ENCODE data around the gene TRIM27. TPM values are rescaled to one million over a fixed set of nuclear protein-coding genes. Genes with fewer than 3 reads are reported as not detected.

The TRIM27 gene
- total RNA-seq, 1 experiment from 2014 or later = 79.8 TPM

GRCh38 chr6:28922004-28922820, 1.6 kb downstream of the TRIM27 start:
- ATAC-seq (no peak), DNase-seq (ENCODE audit: low spot score) (no peak)
- Mint-ChIP-seq H3K36me3 (peaks cover 51% of the 10 kb centered on the region), H3K4me1 (peaks cover 20% of the 10 kb centered on the region), H3K27ac (peak overlapping the region; percentile 88), H3K4me3 (peak overlapping the region; percentile 82), H3K9me3 (no peaks in the 10 kb centered on the region), H3K27me3 (ENCODE audit: low read depth) (no peaks in the 10 kb centered on the region)
- TF ChIP-seq ELF4 (CRISPR knock-in tag; IDR thresholded peaks at IDR 0.05; ENCODE audit: low read depth) = no peak
- no peak for TF ChIP-seq NFYB (CRISPR knock-in tag; conservative IDR thresholded peaks at IDR 0.05; ENCODE audit: low read depth)
- TF ChIP-seq GABPB1 (CRISPR knock-in tag; IDR thresholded peaks at IDR 0.05) = peak; percentile 64
- CTCF ChIA-PET = interaction anchor here (1.1 kb wide), 1 partner anchor 27 kb away, joined by 4 read pairs; no protein-coding TSS in a partner anchor
- POLR2A ChIA-PET = interaction anchor here (1.3 kb wide), 1 partner anchor 18 kb away, joined by 8 read pairs; no protein-coding TSS in a partner anchor

- DNase-seq (ENCODE audit: low spot score) (no peak), ATAC-seq (no peak)
- H3K27ac Mint-ChIP-seq = no peak overlapping the region
- CTCF ChIA-PET = no interaction called here
- H3K27me3 Mint-ChIP-seq (ENCODE audit: low read depth) = no peaks in the 10 kb centered on the region
- H3K36me3 Mint-ChIP-seq = peaks cover 63% of the 10 kb centered on the region
- peaks cover 20% of the 10 kb centered on the region for H3K4me1 Mint-ChIP-seq
- POLR2A ChIA-PET = no interaction called here
- no peak overlapping the region for H3K4me3 Mint-ChIP-seq
- no peaks in the 10 kb centered on the region for H3K9me3 Mint-ChIP-seq
- TF ChIP-seq HMGXB4 (CRISPR knock-in tag; IDR thresholded peaks at IDR 0.05) (no peak), SMAD4 (CRISPR knock-in tag; IDR thresholded peaks at IDR 0.05) (no peak), ZBTB21 (CRISPR knock-in tag; IDR thresholded peaks at IDR 0.05; ENCODE audit: borderline replicate concordance) (no peak), FOXP1 (CRISPR knock-in tag; IDR thresholded peaks at IDR 0.05; ENCODE audit: borderline replicate concordance) (no peak), ARID4B (CRISPR knock-in tag; IDR thresholded peaks at IDR 0.05; ENCODE audit: borderline replicate concordance) (no peak), FOXP4 (CRISPR knock-in tag; IDR thresholded peaks at IDR 0.05) (no peak), ZNF121 (CRISPR knock-in tag; IDR thresholded peaks at IDR 0.05) (no peak), TEAD4 (CRISPR knock-in tag; IDR thresholded peaks at IDR 0.05) (no peak), ZNF232 (CRISPR knock-in tag; IDR thresholded peaks at IDR 0.05) (no peak), RORB (CRISPR knock-in tag; IDR thresholded peaks at IDR 0.05) (no peak), ATF2 (CRISPR knock-in tag; IDR thresholded peaks at IDR 0.05; ENCODE audit: borderline replicate concordance, low read depth) (no peak), ZNF423 (CRISPR knock-in tag; IDR thresholded peaks at IDR 0.05) (no peak), E2F1 (CRISPR knock-in tag; IDR thresholded peaks at IDR 0.05) (no peak), EMX1 (CRISPR knock-in tag; IDR thresholded peaks at IDR 0.05) (no peak), ERG (CRISPR knock-in tag; IDR thresholded peaks at IDR 0.05) (no peak), PREB (CRISPR knock-in tag; IDR thresholded peaks at IDR 0.05; ENCODE audit: borderline replicate concordance) (no peak), MLX (CRISPR knock-in tag; IDR thresholded peaks at IDR 0.05) (no peak)
These were observed 3.5 kb downstream of the TRIM27 start for GRCh38 chr6:28920281-28920680.
